BLaER1 (cell line): ENCODE measurements around the gene PCBD1.

Source experiments
- H3K27ac ChIP-seq: shearing (Covaris generic); formaldehyde crosslinking; 2 replicates; pipeline ENCODE4 v1.8.1; 2022
- H3K27me3 ChIP-seq: shearing (Covaris generic); formaldehyde crosslinking; 2 replicates; pipeline ENCODE4 v1.8.1; 2022
- H3K36me3 ChIP-seq: shearing (Covaris generic); formaldehyde crosslinking; 2 replicates; pipeline ENCODE4 v1.8.1; 2022
- H3K4me1 ChIP-seq: shearing (Covaris generic); formaldehyde crosslinking; 2 replicates; pipeline ENCODE4 v1.8.1; 2022
- H3K4me2 ChIP-seq: shearing (Covaris generic); formaldehyde crosslinking; 2 replicates; pipeline ENCODE4 v1.8.1; 2022
- H3K4me3 ChIP-seq: shearing (Covaris generic); formaldehyde crosslinking; 2 replicates; pipeline ENCODE4 v1.8.1; 2022
- H3K9ac ChIP-seq: shearing (Covaris generic); formaldehyde crosslinking; 2 replicates; pipeline ENCODE4 v1.8.1; 2022
- H3K9me3 ChIP-seq: shearing (Covaris generic); formaldehyde crosslinking; 2 replicates; pipeline ENCODE4 v1.8.1; 2022
- H4K20me1 ChIP-seq: shearing (Covaris generic); formaldehyde crosslinking; 2 replicates; pipeline ENCODE4 v1.8.1; 2022
- Cebpa-rat ChIP-seq: shearing (Covaris generic); IDR thresholded peaks from 2 replicates; pipeline ENCODE4 v1.8.1; 2022

The PCBD1 gene

GRCh38 chr10:70917635-70918034 is 29.3 kb upstream of the PCBD1 start:
- Histone ChIP-seq H3K4me3 (no peak overlapping the region), H3K27ac (no peak overlapping the region), H3K9me3 (no peaks in the 10 kb centered on the region), H3K4me1 (peaks cover 19% of the 10 kb centered on the region; the same call in 1 of the 2 replicates), H3K9ac (no peak overlapping the region), H3K27me3 (no peaks in the 10 kb centered on the region), H4K20me1 (no peaks in the 10 kb centered on the region; the same call in 1 of the 2 replicates), H3K4me2 (no peak overlapping the region), H3K36me3 (no peaks in the 10 kb centered on the region)
- no peak for TF ChIP-seq Cebpa-rat

- Histone ChIP-seq H3K4me3 (no peak overlapping the region), H3K27ac (no peak overlapping the region), H3K36me3 (no peaks in the 10 kb centered on the region), H3K4me2 (no peak overlapping the region), H3K9me3 (no peaks in the 10 kb centered on the region), H3K4me1 (peaks cover 19% of the 10 kb centered on the region; the same call in 1 of the 2 replicates), H3K27me3 (no peaks in the 10 kb centered on the region), H3K9ac (no peak overlapping the region), H4K20me1 (no peaks in the 10 kb centered on the region; the same call in 1 of the 2 replicates)
- no peak for TF ChIP-seq Cebpa-rat
These were observed 28.9 kb upstream of the PCBD1 start for GRCh38 chr10:70917226-70917625.

- H4K20me1 ChIP-seq = no peaks in the 10 kb centered on the region; the same call in 1 of the 2 replicates
- no peaks in the 10 kb centered on the region for H3K27me3 ChIP-seq
- no peaks in the 10 kb centered on the region for H3K9me3 ChIP-seq
- TF ChIP-seq Cebpa-rat = no peak
- H3K4me3 ChIP-seq = no peak overlapping the region
- no peak overlapping the region for H3K9ac ChIP-seq
- H3K4me1 ChIP-seq = peaks cover 19% of the 10 kb centered on the region; the same call in 1 of the 2 replicates
- H3K4me2 ChIP-seq = no peak overlapping the region
- H3K27ac ChIP-seq = no peak overlapping the region
- no peaks in the 10 kb centered on the region for H3K36me3 ChIP-seq
These were observed 27.9 kb upstream of the PCBD1 start for GRCh38 chr10:70916241-70916640.

- no peak overlapping the region for H3K9ac ChIP-seq
- H3K27ac ChIP-seq = no peak overlapping the region
- no peaks in the 10 kb centered on the region for H3K9me3 ChIP-seq
- H3K36me3 ChIP-seq = no peaks in the 10 kb centered on the region
- no peaks in the 10 kb centered on the region for H3K27me3 ChIP-seq
- no peak overlapping the region for H3K4me2 ChIP-seq
- TF ChIP-seq Cebpa-rat = no peak
- no peak overlapping the region for H3K4me3 ChIP-seq
- H4K20me1 ChIP-seq = no peaks in the 10 kb centered on the region; the same call in 1 of the 2 replicates
- peaks cover 19% of the 10 kb centered on the region; the same call in 1 of the 2 replicates for H3K4me1 ChIP-seq
These were observed 27.4 kb upstream of the PCBD1 start for GRCh38 chr10:70915806-70916205.

- Histone ChIP-seq H3K4me3 (no peak overlapping the region), H3K4me2 (no peak overlapping the region), H3K9ac (no peak overlapping the region), H4K20me1 (no peaks in the 10 kb centered on the region; the same call in 1 of the 2 replicates), H3K9me3 (no peaks in the 10 kb centered on the region), H3K27me3 (no peaks in the 10 kb centered on the region), H3K36me3 (no peaks in the 10 kb centered on the region), H3K4me1 (peaks cover 19% of the 10 kb centered on the region; the same call in 1 of the 2 replicates), H3K27ac (no peak overlapping the region)
- TF ChIP-seq Cebpa-rat = no peak
These were observed 26.8 kb upstream of the PCBD1 start for GRCh38 chr10:70915206-70915605.

GRCh38 chr10:70914316-70914864 is 26.0 kb upstream of the PCBD1 start:
- Histone ChIP-seq H3K4me3 (no peak overlapping the region), H3K27ac (no peak overlapping the region), H3K9me3 (no peaks in the 10 kb centered on the region), H3K4me2 (no peak overlapping the region), H4K20me1 (no peaks in the 10 kb centered on the region; the same call in 1 of the 2 replicates), H3K36me3 (no peaks in the 10 kb centered on the region), H3K27me3 (no peaks in the 10 kb centered on the region), H3K9ac (no peak overlapping the region), H3K4me1 (peaks cover 16% of the 10 kb centered on the region; the same call in 1 of the 2 replicates)
- TF ChIP-seq Cebpa-rat = no peak

- peaks cover 12% of the 10 kb centered on the region for H3K4me1 ChIP-seq
- no peak for TF ChIP-seq Cebpa-rat
- no peak overlapping the region for H3K4me3 ChIP-seq
- H3K27ac ChIP-seq = no peak overlapping the region
- no peak overlapping the region for H3K4me2 ChIP-seq
- no peaks in the 10 kb centered on the region for H3K36me3 ChIP-seq
- H4K20me1 ChIP-seq = no peaks in the 10 kb centered on the region; the same call in 1 of the 2 replicates
- H3K9me3 ChIP-seq = no peaks in the 10 kb centered on the region
- H3K27me3 ChIP-seq = no peaks in the 10 kb centered on the region
- no peak overlapping the region for H3K9ac ChIP-seq
These were observed 25.5 kb upstream of the PCBD1 start for GRCh38 chr10:70913893-70914240.

- Histone ChIP-seq H3K4me1 (peaks cover 16% of the 10 kb centered on the region), H3K4me2 (no peak overlapping the region), H3K27me3 (no peaks in the 10 kb centered on the region), H4K20me1 (no peaks in the 10 kb centered on the region; the same call in 1 of the 2 replicates), H3K4me3 (no peak overlapping the region), H3K9me3 (no peaks in the 10 kb centered on the region), H3K36me3 (no peaks in the 10 kb centered on the region), H3K9ac (no peak overlapping the region), H3K27ac (no peak overlapping the region)
- no peak for TF ChIP-seq Cebpa-rat
These were observed 25.0 kb upstream of the PCBD1 start for GRCh38 chr10:70913191-70913892.

- TF ChIP-seq Cebpa-rat = no peak
- no peaks in the 10 kb centered on the region for H3K9me3 ChIP-seq
- H3K36me3 ChIP-seq = no peaks in the 10 kb centered on the region
- H3K4me1 ChIP-seq = peaks cover 24% of the 10 kb centered on the region
- H3K27ac ChIP-seq = no peak overlapping the region
- H3K27me3 ChIP-seq = no peaks in the 10 kb centered on the region
- H4K20me1 ChIP-seq = no peaks in the 10 kb centered on the region; the same call in 1 of the 2 replicates
- no peak overlapping the region for H3K9ac ChIP-seq
- H3K4me3 ChIP-seq = no peak overlapping the region
- H3K4me2 ChIP-seq = no peak overlapping the region
These were observed 24.2 kb upstream of the PCBD1 start for GRCh38 chr10:70912556-70912955.

GRCh38 chr10:70911386-70911785 is 23.0 kb upstream of the PCBD1 start:
- H3K27ac ChIP-seq = no peak overlapping the region
- H3K4me1 ChIP-seq = peaks cover 36% of the 10 kb centered on the region
- no peaks in the 10 kb centered on the region; the same call in 1 of the 2 replicates for H4K20me1 ChIP-seq
- H3K36me3 ChIP-seq = no peaks in the 10 kb centered on the region
- H3K4me3 ChIP-seq = no peak overlapping the region
- H3K9me3 ChIP-seq = no peaks in the 10 kb centered on the region
- H3K27me3 ChIP-seq = no peaks in the 10 kb centered on the region
- no peak overlapping the region for H3K4me2 ChIP-seq
- no peak overlapping the region for H3K9ac ChIP-seq
- no peak for TF ChIP-seq Cebpa-rat
